NB4 (cell line): ENCODE data around the gene HDAC4.
A peak's percentile ranks its signal among the peaks of the same experiment; 100 is the strongest.
"Not testable (repeated sequence)": the region's sequence is repeated elsewhere in the genome, so short reads cannot be mapped to it uniquely, and the experiment has no call there.

Source experiments
- DNase-seq: peaks from one replicate; pipeline ENCODE4 v3.0.0; 2010; ENCODE audit warnings: low read depth
- H3K4me3 ChIP-seq: one replicate; pipeline ENCODE4 v1.5.1; 2011; ENCODE audit warnings: mild to moderate bottlenecking, low read depth, low read length, moderate library complexity
- CTCF ChIP-seq: IDR thresholded peaks from one replicate; pipeline ENCODE4 v1.5.1; 2012; ENCODE audit warnings: low read depth, low read length
- MYC ChIP-seq: IDR thresholded peaks from 2 replicates; pipeline ENCODE4 v1.6.1; 2011; ENCODE audit warnings: low read depth, low read length
- POLR2A ChIP-seq: IDR thresholded peaks from 2 replicates; pipeline ENCODE4 v1.6.1; 2011; ENCODE audit warnings: mild to moderate bottlenecking; ENCODE audit not compliant: insufficient read length; ENCODE audit errors: extremely low read depth
- TF ChIP-seq, protein P1 (sequence below): IDR thresholded peaks from 2 replicates; pipeline ENCODE4 v1.6.1; 2011; ENCODE audit warnings: low read depth, low read length

The HDAC4 gene

GRCh38 chr2:239285071-239285931 lies 115.5 kb downstream of the HDAC4 start:
- DNase-seq = peak; percentile 89
- peak overlapping the region; percentile 44 for H3K4me3 ChIP-seq
- TF ChIP-seq, protein P1, sequence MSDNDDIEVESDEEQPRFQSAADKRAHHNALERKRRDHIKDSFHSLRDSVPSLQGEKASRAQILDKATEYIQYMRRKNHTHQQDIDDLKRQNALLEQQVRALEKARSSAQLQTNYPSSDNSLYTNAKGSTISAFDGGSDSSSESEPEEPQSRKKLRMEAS = 0 out of 2 replicates have a peak, but pooled peaks have one; percentile 27
- TF ChIP-seq MYC (peak; percentile 37; the same call in 1 of the 2 replicates), CTCF (no peak)

GRCh38 chr2:239283961-239284795 lies 116.6 kb downstream of the HDAC4 start:
- no peak overlapping the region for H3K4me3 ChIP-seq
- no peak for DNase-seq
- TF ChIP-seq, protein P1 = no peak
- TF ChIP-seq POLR2A (no peak), MYC (no peak), CTCF (no peak)

- TF ChIP-seq CTCF (no peak), POLR2A (no peak), MYC (no peak)
- TF ChIP-seq, protein P1 = no peak
- no peak for DNase-seq
These were observed 117.4 kb downstream of the HDAC4 start for GRCh38 chr2:239283288-239283945.

DNA sequence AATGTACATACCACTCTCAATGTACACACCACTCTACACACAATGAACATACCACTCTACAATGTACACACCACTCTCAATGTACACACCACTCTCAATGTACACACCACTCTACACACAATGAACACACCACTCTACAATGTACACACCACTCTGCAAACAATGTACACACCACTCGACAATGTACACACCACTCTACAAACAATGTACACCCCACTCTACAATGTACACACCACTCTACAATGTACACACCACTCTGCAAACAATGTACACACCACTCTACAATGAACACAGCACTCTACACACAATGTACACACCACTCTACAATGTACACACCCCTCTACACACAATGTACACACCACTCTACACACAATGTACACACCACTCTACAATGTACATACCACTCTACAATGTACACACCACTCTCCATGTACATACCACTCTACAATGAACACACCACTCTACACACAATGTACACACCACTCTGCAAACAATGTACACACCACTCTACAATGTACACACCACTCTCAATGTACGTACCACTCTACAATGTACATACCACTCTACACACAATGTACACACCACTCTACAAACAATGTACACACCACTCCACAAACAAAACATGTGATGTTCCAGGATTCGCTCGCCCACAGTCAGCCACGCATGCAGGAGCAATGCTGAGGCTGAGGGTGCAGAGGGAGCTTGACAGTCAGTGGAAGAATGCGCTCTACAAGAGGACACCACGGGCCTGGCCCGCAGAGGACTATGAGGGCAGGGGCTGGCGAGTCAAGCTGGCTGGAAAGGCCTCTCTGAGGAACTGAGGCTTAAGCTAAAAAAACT lies 118.2 kb downstream of the HDAC4 start:
- no peak for DNase-seq
- TF ChIP-seq CTCF = no peak
- no peak for TF ChIP-seq MYC
- TF ChIP-seq, protein P1 = no peak
- TF ChIP-seq POLR2A = no peak
- H3K4me3 ChIP-seq = no peak overlapping the region

More at GRCh38 chr2:239283288-239283945, 117.4 kb downstream of the HDAC4 start:
- no peak overlapping the region for H3K4me3 ChIP-seq

GRCh38 chr2:239280296-239281017 lies 120.4 kb downstream of the HDAC4 start:
- DNase-seq = peak; percentile 59
- not testable (repeated sequence) for H3K4me3 ChIP-seq
